NCI-H187 (cell line): Measurements from ENCODE around the gene KLHL10.
"Not testable (repeated sequence)": the region's sequence is repeated elsewhere in the genome, so short reads cannot be mapped to it uniquely, and the experiment has no call there.

Experiments
- DNase-seq, 2 experiments: peaks; one replicate each; lab custom pipeline; 2025; lab: John Stamatoyannopoulos, UW

The KLHL10 gene

GRCh38 chr17:41851382-41851781, 13.8 kb downstream of the KLHL10 start:
- DNase-seq = not testable (repeated sequence)

GRCh38 chr17:41860254-41860931, 22.8 kb downstream of the KLHL10 start:
- DNase-seq = no peak

GRCh38 chr17:41863074-41863848, 25.6 kb downstream of the KLHL10 start:
- DNase-seq = no peak

- no peak for DNase-seq
Observed at GRCh38 chr17:41864498-41864835, 26.8 kb downstream of the KLHL10 start.

- DNase-seq = peak; percentile 81 to 83
Observed at GRCh38 chr17:41864836-41865595, 27.4 kb downstream of the KLHL10 start, which contains the start of gene KLHL11. Gene KLHL11, minus strand, starts transcription at chr17:41865423. Its CDS starts 53 bp downstream, at chr17:41865370.

GRCh38 chr17:41865596-41865893, 27.9 kb downstream of the KLHL10 start:
- DNase-seq = no peak

DNA sequence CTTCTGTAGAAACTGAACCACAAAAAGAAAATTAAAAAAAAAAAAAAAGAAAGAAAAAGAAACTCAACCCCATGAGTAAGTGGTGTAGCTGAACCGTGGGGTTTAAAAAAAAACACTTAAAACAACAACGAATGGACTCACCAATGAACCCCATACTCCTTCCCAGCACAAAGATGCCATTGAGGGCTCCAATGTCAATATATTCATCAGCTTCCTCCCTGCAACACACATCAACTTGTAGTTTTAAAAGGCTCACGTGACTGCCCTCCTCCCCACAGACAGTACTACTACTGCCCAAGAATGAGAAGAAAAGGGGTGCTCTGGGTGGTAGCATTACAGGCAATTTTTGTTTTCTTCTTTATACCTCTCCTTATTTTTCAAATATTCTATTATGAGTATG, 30.9 kb downstream of the KLHL10 start:
- no peak for DNase-seq

- no peak for DNase-seq
Observed at GRCh38 chr17:41869426-41869825, 31.8 kb downstream of the KLHL10 start.

DNA sequence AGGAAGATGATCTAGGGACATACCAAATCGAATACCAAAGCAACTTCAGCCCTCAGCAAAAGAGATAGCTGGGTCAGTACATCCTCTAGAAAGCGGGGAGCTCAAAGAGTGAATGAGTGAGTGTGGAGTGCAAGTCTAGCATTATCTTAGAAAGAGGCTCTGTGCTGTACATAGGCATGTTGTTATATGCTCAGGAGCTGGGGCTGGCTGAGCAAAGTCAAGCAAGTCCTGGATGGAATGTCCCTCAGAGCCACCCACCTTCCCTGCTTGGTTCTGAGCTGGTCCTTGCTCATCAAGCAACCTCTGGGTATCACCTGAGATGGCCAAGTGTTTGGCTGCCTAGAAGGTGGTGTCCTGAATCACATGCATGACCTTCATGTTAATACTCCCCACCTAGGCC, 32.5 kb downstream of the KLHL10 start:
- no peak for DNase-seq

GRCh38 chr17:41870627-41871026, 33.0 kb downstream of the KLHL10 start:
- DNase-seq = no peak

GRCh38 chr17:41871789-41872188, 34.2 kb downstream of the KLHL10 start:
- no peak for DNase-seq

GRCh38 chr17:41873559-41874292, 36.1 kb downstream of the KLHL10 start:
- no peak for DNase-seq

DNA sequence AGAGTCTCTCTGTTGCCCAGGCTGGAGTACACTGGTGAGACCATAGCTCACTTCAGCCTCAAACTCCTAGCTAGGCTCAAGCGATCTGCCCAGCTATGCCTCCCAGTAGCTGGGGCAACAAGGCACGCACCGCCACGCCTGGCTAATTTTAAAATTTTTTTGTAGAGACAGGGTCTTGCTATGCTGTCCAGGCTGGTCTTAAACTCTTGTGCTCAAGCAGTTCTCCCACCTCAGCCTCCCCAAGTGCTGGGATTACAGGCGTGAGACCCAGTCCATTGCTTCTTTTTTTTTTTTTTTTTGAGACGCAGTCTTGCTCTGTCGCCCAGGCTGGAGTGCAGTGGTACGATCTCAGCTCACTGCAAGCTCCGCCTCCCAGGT, 36.7 kb downstream of the KLHL10 start:
- DNase-seq = not testable (repeated sequence)

- DNase-seq = no peak
Observed at GRCh38 chr17:41880130-41880529, 42.5 kb downstream of the KLHL10 start.

DNA sequence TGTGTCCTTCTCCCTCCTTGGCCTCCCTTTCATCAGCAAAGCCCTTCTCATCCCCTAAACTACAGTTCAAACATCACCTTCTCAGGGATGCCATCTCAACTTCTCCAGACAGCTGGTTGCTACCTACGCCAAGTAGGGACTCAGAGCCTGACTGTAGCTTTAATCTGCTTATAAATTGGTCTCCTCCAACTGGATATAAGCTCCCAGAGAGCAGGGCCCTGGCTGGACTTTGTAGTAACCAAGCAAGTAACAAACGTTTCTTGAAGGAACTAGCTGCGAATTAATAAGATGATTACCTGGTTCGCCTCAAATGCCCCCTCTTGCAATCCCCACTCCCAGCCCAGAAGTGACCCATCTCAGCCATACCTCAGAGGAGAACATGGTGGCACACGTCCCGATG, 45.1 kb downstream of the KLHL10 start:
- DNase-seq = no peak

DNA sequence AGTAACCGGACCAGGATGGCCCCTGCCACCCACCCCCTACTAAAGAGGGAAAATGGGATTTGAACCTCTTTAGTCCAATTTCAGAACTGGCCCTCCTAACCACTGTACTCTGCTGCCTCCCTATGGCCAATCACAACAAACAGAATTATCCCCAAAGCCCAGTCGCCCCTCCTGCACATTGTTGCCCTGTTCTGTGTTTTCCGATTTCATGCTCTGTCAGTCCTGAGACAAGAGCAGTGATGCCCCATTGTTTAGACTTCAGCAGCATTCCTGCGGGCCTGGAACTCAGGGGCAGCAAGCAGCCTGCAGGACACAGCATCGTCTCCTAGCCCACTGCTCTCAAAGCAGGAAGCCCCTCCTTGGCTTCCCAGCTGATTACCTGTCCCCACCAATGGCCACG, 48.1 kb downstream of the KLHL10 start:
- no peak for DNase-seq

- no peak for DNase-seq
Observed at GRCh38 chr17:41888332-41888965, 50.8 kb downstream of the KLHL10 start.

- no peak for DNase-seq
Observed at GRCh38 chr17:41891135-41892020, 53.8 kb downstream of the KLHL10 start.

DNA sequence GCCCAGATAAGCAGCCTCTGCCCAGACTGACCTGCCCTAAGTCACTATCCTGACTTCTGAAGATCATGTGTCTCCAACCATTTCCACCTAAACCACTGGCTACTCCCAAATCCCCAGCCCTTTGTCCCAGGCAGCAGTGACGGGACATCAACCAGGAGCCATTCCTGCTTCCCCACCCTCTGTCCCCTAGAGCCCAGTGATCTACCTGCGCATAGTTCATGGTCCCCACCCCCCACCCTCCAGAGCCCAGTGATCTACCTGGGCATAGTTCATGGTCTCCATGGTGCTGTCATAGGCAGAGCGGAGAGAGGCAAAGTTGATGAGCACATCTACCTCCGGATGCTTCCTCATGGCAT, 54.4 kb downstream of the KLHL10 start:
- DNase-seq = no peak

GRCh38 chr17:41893384-41893783, 55.8 kb downstream of the KLHL10 start:
- DNase-seq = no peak

GRCh38 chr17:41894791-41895331, 57.2 kb downstream of the KLHL10 start:
- no peak for DNase-seq
